GM18870 (cell line): Measurements from ENCODE around the gene KYAT1.

Source experiments
- ATAC-seq: cut with Tn5 transposase; IDR thresholded peaks from one replicate; pipeline ENCODE4 v1.9.1; 2021; ENCODE audit warnings: moderate library complexity; ENCODE audit not compliant: unreplicated experiment

The KYAT1 gene

GRCh38 chr9:128909859-128910258, 28.1 kb upstream of the KYAT1 start:
- ATAC-seq, result no peak

GRCh38 chr9:128908372-128908771, 26.6 kb upstream of the KYAT1 start:
- ATAC-seq, result no peak

- ATAC-seq, result no peak
These were observed 25.0 kb upstream of the KYAT1 start for GRCh38 chr9:128906741-128907140.

GRCh38 chr9:128905964-128906363, 24.2 kb upstream of the KYAT1 start:
- no peak for ATAC-seq

GRCh38 chr9:128903871-128904620, 22.3 kb upstream of the KYAT1 start:
- ATAC-seq, result no peak

GRCh38 chr9:128903079-128903461, 21.3 kb upstream of the KYAT1 start:
- no peak for ATAC-seq

- no peak for ATAC-seq
These were observed 20.8 kb upstream of the KYAT1 start for GRCh38 chr9:128902351-128903078.

- ATAC-seq, result no peak
These were observed 20.1 kb upstream of the KYAT1 start for GRCh38 chr9:128901822-128902221.

- no peak for ATAC-seq
These were observed 19.6 kb upstream of the KYAT1 start for GRCh38 chr9:128901379-128901778.

- ATAC-seq, result no peak
These were observed 18.0 kb upstream of the KYAT1 start for GRCh38 chr9:128899566-128900322.

- ATAC-seq, result no peak
These were observed 17.3 kb upstream of the KYAT1 start for GRCh38 chr9:128898845-128899565.

- no peak for ATAC-seq
These were observed 16.6 kb upstream of the KYAT1 start for GRCh38 chr9:128898382-128898781.

- no peak for ATAC-seq
These were observed 13.8 kb upstream of the KYAT1 start for GRCh38 chr9:128895556-128895955.

- ATAC-seq, result no peak
These were observed 13.0 kb upstream of the KYAT1 start for GRCh38 chr9:128894764-128895163.

- no peak for ATAC-seq
These were observed 11.6 kb upstream of the KYAT1 start for GRCh38 chr9:128893354-128893753.

GRCh38 chr9:128892221-128892921, 10.6 kb upstream of the KYAT1 start:
- ATAC-seq, result no peak

GRCh38 chr9:128891321-128892220, 9.8 kb upstream of the KYAT1 start:
- ATAC-seq, result no peak

- ATAC-seq, result no peak
These were observed 6.2 kb upstream of the KYAT1 start for GRCh38 chr9:128887914-128888350.

- ATAC-seq, result no peak
These were observed 5.3 kb upstream of the KYAT1 start for GRCh38 chr9:128887049-128887448.
